Heart left ventricle (tissue), 16 donors: Measurements from ENCODE around the gene CCNA1. TPM values are rescaled to one million over a fixed set of nuclear protein-coding genes. Genes with fewer than 3 reads are reported as not detected.

Experiments used
- ATAC-seq, 4 donors: fragments of 200-7000 bp; cut with Tn5 transposase; one replicate each; pipeline ENCODE4 v1.9.1; 2020 to 2022; ENCODE audit warnings: moderate library complexity in 4 of 4, mild to moderate bottlenecking in 3 of 4, moderate number of reproducible peaks in 1 of 4
- DNase-seq, 5 donors: peaks; one replicate each; pipeline ENCODE4 v3.0.0-alpha.2; 2020
- H3K27ac ChIP-seq, 12 donors: fragments of 200-600 bp; sonication (generic) in 4 of 12; one replicate each; pipeline versions ENCODE4 v1.5.0 to v1.8.0; 2016 to 2022; ENCODE audit warnings: mild to moderate bottlenecking in 2 of 12
- H3K27me3 ChIP-seq, 9 donors: fragments of 200-600 bp; sonication (generic) in 2 of 9; one replicate each; pipeline versions ENCODE4 v1.5.1 to v1.8.0; 2016 to 2022; ENCODE audit warnings: mild to moderate bottlenecking in 3 of 9
- H3K36me3 ChIP-seq, 9 donors: fragments of 200-600 bp; sonication (generic) in 2 of 9; one replicate each; pipeline versions ENCODE4 v1.5.0 to v1.8.0; 2018 to 2022; ENCODE audit warnings: mild to moderate bottlenecking in 2 of 9
- H3K4me1 ChIP-seq, 12 donors: fragments of 200-600 bp; sonication (generic) in 4 of 12; one replicate each; pipeline versions ENCODE4 v1.5.0 to v1.8.0; 2016 to 2022; ENCODE audit warnings: mild to moderate bottlenecking in 3 of 12
- H3K4me3 ChIP-seq, 12 donors: fragments of 200-600 bp; sonication (generic) in 4 of 12; one replicate each; pipeline versions ENCODE4 v1.5.0 to v1.8.0; 2017 to 2022; ENCODE audit warnings: mild to moderate bottlenecking in 9 of 12, moderate library complexity in 4 of 12
- H3K9me3 ChIP-seq, 12 donors: fragments of 200-600 bp; sonication (generic) in 4 of 12; one replicate each; pipeline versions ENCODE4 v1.5.0 to v1.8.0; 2016 to 2022; ENCODE audit warnings: mild to moderate bottlenecking in 1 of 12
- CTCF ChIP-seq, 12 donors: fragments of 200-600 bp; sonication (generic) in 4 of 12; IDR thresholded peaks; one replicate each; pipeline versions ENCODE4 v1.5.0 to v1.8.0; 2018 to 2022; ENCODE audit warnings: antibody characterized with exemption in 12 of 12, mild to moderate bottlenecking in 5 of 12
- POLR2A ChIP-seq, 2 donors: fragments of 450-650 bp; IDR thresholded peaks; one replicate each; pipeline ENCODE4 v1.6.1; 2017; ENCODE audit warnings: antibody characterized with exemption in 2 of 2, mild to moderate bottlenecking in 2 of 2, moderate library complexity in 2 of 2
- WGBS, 4 donors: extraction: QIAGEN DNeasy Blood & Tissue Kit in 2 of 4; methylation state at CpG; one replicate each; pipeline versions ENCODE4 v1.1.5 to v1.1.7; 2013 to 2018; 5-methylcytosine and 5-hydroxymethylcytosine counted together
- intact Hi-C, 10 donors: fragments of 100-400 bp; cut with DNase I; formaldehyde crosslinking; loops; one replicate each; pipeline versions ENCODE4 v1.11.1 to v1.14.2; 2022
- polyA plus RNA-seq, 2 donors: library from polyadenylated mRNA; stranded (reverse); fragments of 200-250 nt; gene quantifications; one replicate each; pipeline ENCODE4 v1.2.3, GENCODE V29; 2013
- total RNA-seq, 9 donors: library from RNA; depleted of rRNA in 2 of 9; stranded (reverse); fragments of >200 nt in 2 of 9; fragmentation: NEBNext Ultra II Directional in 3 of 9; extraction: Animal tissue kit (Norgen Biotek cat#: 25700) in 3 of 9; gene quantifications; one replicate each; pipeline versions ENCODE4 v1.1.0 to v1.2.4, GENCODE V29; 2016 to 2023
- donor health status: ischemic (EF 13 %, LVEDD 7.1; RV severe dilation, severe dysfunction).
- donor health status: healthy with polysubstance abuse.
- donor health status: DM: no; HTN: yes; CAD: no.
- donor health status: DM: no; HTN: no; CAD: no.
- donor health status: ischemic (EF 25% LVEDD 6.9; RV normal size, moderate dysfunction).
- donor health status: ischemic (EF 25% LVEDD 5.7; RV mildly dilated, moderate dysfunction).
- donor health status: healthy.
- donor health status: DM: yes; HTN: yes; CAD: no.
- donor health status: ischemic (EF 35%, LVEDD 5.7; RV mildly dilated, moderate dysfunction).
- donor health status: nonischemic (EF 11% LVEDD 7.7; RV severe dilation, severe dysfunction).
- donor health status: DM: yes; HTN: yes; CAD: no.
- donor health status: PGD.
- donor health status: ischemic (EF 29% LVEDD 5.4; RV normal size, mild dysfunction).
- donor health status: nonischemic (EF 23%, LVEDD 6.1; RV moderate dilation, normal function).

The CCNA1 gene
- total and polyA plus RNA-seq, 11 donors, result 0.15 to 1.1 (median 0.23) TPM; not detected in 2

GRCh38 chr13:36456577-36456976 lies 24.3 kb downstream of the CCNA1 start:
- intact Hi-C loops, result no loop called here
- no peak overlapping the region for H3K27ac ChIP-seq
- H3K36me3 ChIP-seq, result no peaks in the 10 kb centered on the region
- H3K4me1 ChIP-seq, result no peaks in the 10 kb centered on the region
- no peak overlapping the region for H3K4me3 ChIP-seq
- H3K27me3 ChIP-seq, result no peaks in the 10 kb centered on the region
- no peak for TF ChIP-seq CTCF (IDR thresholded peaks at IDR 0.05)
- TF ChIP-seq POLR2A (IDR thresholded peaks at IDR 0.05), result no peak
- H3K9me3 ChIP-seq, result no peaks in the 10 kb centered on the region
- ATAC-seq (no peak), DNase-seq (no peak)
- WGBS, 4 donors, result 68 to 82% (median 76%) methylated on average over 2 of the region's 2 CpGs

GRCh38 chr13:36461506-36461905 lies 29.2 kb downstream of the CCNA1 start:
- no peaks in the 10 kb centered on the region for H3K27me3 ChIP-seq
- no peak for DNase-seq
- no peak overlapping the region for H3K27ac ChIP-seq
- intact Hi-C loops, result no loop called here
- no peak overlapping the region for H3K4me3 ChIP-seq
- ATAC-seq, result no peak
- TF ChIP-seq POLR2A (IDR thresholded peaks at IDR 0.05) (no peak), CTCF (IDR thresholded peaks at IDR 0.05) (no peak)
- no peaks in the 10 kb centered on the region for H3K36me3 ChIP-seq
- no peaks in the 10 kb centered on the region for H3K4me1 ChIP-seq
- H3K9me3 ChIP-seq, result peaks cover 0 to 5% (median 0%) of the 10 kb centered on the region in 12 donors

GRCh38 chr13:36475468-36475867 lies 43.2 kb downstream of the CCNA1 start:
- DNase-seq, result no peak
- Histone ChIP-seq H3K36me3 (no peaks in the 10 kb centered on the region), H3K4me3 (no peak overlapping the region), H3K9me3 (peaks cover 0 to 18% (median 1%) of the 10 kb centered on the region in 12 donors), H3K27ac (no peak overlapping the region), H3K4me1 (no peaks in the 10 kb centered on the region), H3K27me3 (no peaks in the 10 kb centered on the region)
- TF ChIP-seq POLR2A (IDR thresholded peaks at IDR 0.05), result no peak
- no peak for TF ChIP-seq CTCF (IDR thresholded peaks at IDR 0.05)
- ATAC-seq, result no peak
- WGBS, 4 donors, result 70 to 81% (median 77%) methylated on average over 2 of the region's 2 CpGs
- intact Hi-C loops, result no loop called here

DNA sequence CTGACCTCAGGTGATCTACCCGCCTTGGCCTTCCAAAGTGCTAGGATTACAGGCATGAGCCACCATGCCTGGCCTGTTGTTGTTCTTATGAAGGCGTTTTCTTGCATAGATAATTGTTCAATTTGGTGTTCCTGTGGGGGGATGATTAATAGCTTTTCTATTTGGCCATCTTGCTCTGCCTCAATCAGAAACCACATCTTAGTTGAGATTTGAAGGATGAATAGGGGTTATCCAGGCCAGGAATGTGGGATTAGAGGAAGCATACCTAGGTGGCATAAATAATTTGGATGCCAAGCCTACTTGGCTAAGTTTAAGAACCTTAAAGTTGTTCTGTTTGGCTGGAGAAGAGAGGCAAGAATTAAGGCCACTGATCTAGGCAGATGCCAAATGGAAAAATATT lies 44.4 kb downstream of the CCNA1 start:
- ATAC-seq (no peak), DNase-seq (no peak)
- Histone ChIP-seq H3K9me3 (peaks cover 0 to 18% (median 2%) of the 10 kb centered on the region in 12 donors), H3K4me3 (no peak overlapping the region), H3K27ac (no peak overlapping the region), H3K36me3 (no peaks in the 10 kb centered on the region), H3K4me1 (no peaks in the 10 kb centered on the region), H3K27me3 (no peaks in the 10 kb centered on the region)
- intact Hi-C loops, result no loop called here
- 55 to 69% (median 62%) methylated on average over 2 of the region's 2 CpGs for WGBS, 4 donors
- TF ChIP-seq POLR2A (IDR thresholded peaks at IDR 0.05) (no peak), CTCF (IDR thresholded peaks at IDR 0.05) (no peak)
